ENCODE results near the gene SIAH2. TPM values are rescaled to one million over a fixed set of nuclear protein-coding genes. Genes with fewer than 3 reads are reported as not detected.

Gene SIAH2
- total RNA-seq, 2 donors from 2014 or later, result 36.2 to 54.6 TPM

DNA sequence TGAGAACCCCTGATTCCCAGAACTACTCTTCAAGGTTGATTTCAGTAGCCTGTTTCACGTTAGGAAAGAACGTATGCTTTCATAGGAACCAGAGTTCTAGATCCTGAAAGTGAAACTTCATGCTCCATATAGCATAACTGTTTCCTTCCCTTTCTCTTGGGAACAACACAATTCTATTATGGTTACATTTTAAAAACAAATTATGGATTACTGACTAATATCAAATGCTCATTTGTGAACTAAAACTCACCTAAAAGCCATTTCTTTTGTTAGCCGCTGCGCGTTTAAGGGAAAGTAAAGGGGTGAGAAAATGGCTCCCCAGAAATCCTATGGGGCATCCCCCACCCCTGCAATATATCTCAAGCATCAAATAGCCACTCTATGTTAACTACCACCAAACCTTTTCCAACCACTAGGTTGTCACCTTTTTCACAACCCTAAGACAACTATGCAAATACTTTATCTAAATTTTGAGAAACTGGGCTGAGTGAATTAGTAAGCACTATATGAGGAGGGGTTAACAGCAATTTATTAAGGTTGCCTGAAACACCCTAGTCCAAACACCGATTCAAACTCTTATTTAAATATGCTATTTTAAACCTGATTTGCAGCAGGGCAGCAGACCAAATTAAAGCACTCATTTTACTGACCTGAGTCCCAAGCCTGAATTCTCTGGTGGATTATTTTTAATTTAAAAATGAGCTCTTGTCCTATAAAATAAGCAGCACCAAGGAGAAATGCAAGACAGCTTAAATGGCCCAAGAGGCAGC lies 2.4 kb downstream of the SIAH2 start:
- no peaks in the 10 kb centered on the region for H3K27me3 ChIP-seq (replicated peaks; ENCODE audit: insufficient read depth)
- H3K36me3 ChIP-seq, result no peaks in the 10 kb centered on the region
- peak overlapping the region in 1 of 2 donors; percentile 94 for H3K27ac ChIP-seq
- no peaks in the 10 kb centered on the region for H3K9me3 ChIP-seq
- no peak for ATAC-seq (ENCODE audit: insufficient number of reproducible peaks, low FRiP score, low read depth)
- no peak for DNase-seq (ENCODE audit: low spot score)
- H3K4me1 ChIP-seq (ENCODE audit: control insufficient read depth in 1 of 2, low read depth in 2 of 2), result peaks cover 28 to 67% of the 10 kb centered on the region in 2 donors
- TF ChIP-seq CTCF (IDR thresholded peaks at IDR 0.05), result no peak
- peak overlapping the region; percentile 84 for H3K4me3 ChIP-seq

DNA sequence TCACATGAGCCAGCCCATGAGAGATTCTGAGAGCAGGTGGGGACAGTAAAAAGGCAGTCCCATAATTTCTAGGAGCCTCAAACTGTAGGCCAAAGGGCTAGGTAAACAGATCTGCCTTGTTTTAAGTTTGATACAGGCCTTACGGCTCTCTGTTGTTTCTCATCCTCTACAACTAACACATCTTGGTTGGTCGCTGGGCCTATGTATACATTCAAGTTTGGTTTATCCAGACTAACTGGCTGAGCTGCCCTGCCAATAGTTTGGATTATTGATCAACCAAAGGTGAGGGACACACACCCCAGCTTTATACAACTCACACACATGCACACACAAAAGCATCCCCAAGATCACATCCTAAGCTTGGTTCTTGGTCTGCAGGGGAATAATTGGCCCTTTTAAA lies 3.0 kb downstream of the SIAH2 start:
- Histone ChIP-seq H3K27ac (peak overlapping the region in 1 of 2 donors; percentile 16), H3K36me3 (no peaks in the 10 kb centered on the region), H3K4me3 (peak overlapping the region; percentile 84), H3K27me3 (replicated peaks; ENCODE audit: insufficient read depth) (no peaks in the 10 kb centered on the region), H3K4me1 (ENCODE audit: control insufficient read depth in 1 of 2, low read depth in 2 of 2) (peaks cover 28 to 70% of the 10 kb centered on the region in 2 donors), H3K9me3 (no peaks in the 10 kb centered on the region)
- ATAC-seq (ENCODE audit: insufficient number of reproducible peaks, low FRiP score, low read depth) (no peak), DNase-seq (ENCODE audit: low spot score) (no peak)
- TF ChIP-seq CTCF (IDR thresholded peaks at IDR 0.05), result no peak

DNA sequence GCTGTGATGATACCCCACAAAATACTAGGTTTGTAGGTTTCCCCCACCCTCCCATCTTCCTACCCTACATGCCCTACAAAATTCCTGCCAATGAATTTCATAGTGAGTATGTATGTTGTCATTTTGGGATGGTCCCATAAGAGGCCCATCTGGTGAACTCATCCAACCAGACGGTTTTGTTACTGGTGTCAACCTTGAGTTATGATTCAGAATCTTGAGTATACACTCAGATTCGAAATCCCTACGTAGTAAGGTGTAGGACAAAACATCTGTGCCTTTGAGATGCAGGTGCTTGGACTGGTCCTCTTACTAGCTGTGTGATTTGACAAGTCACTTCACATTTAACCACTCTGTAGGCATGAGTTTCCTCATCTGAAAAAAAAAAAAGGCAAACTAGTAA lies 3.6 kb downstream of the SIAH2 start:
- H3K36me3 ChIP-seq, result no peaks in the 10 kb centered on the region
- H3K9me3 ChIP-seq, result no peaks in the 10 kb centered on the region
- peaks cover 26 to 68% of the 10 kb centered on the region in 2 donors for H3K4me1 ChIP-seq (ENCODE audit: control insufficient read depth in 1 of 2, low read depth in 2 of 2)
- no peak overlapping the region for H3K4me3 ChIP-seq
- peak overlapping the region in 1 of 2 donors; percentile 16 for H3K27ac ChIP-seq
- TF ChIP-seq CTCF (IDR thresholded peaks at IDR 0.05), result no peak
- no peak for ATAC-seq (ENCODE audit: insufficient number of reproducible peaks, low FRiP score, low read depth)
- no peak for DNase-seq (ENCODE audit: low spot score)
- H3K27me3 ChIP-seq (replicated peaks; ENCODE audit: insufficient read depth), result no peaks in the 10 kb centered on the region

DNA sequence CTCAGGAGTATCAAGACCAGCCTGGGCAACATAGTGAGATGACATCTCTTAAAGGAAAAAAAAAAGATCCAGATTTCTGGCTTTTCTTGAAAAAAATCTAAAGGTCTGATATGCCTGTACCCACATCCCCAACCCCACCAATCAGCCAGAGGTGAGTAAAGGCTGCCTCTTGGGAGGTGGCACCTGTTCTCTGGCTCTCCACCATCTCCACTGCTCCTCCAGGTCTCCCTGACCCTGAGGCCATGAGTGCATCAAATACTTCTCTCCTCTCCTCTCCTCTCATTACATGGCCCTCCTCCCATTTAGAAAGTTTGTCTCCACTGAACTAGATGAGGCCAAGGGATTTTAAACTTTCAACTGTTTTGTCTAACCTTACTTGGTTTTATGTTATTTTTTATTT lies 5.2 kb downstream of the SIAH2 start:
- Histone ChIP-seq H3K36me3 (no peaks in the 10 kb centered on the region), H3K4me3 (no peak overlapping the region), H3K27me3 (replicated peaks; ENCODE audit: insufficient read depth) (no peaks in the 10 kb centered on the region), H3K27ac (no peak overlapping the region), H3K4me1 (ENCODE audit: control insufficient read depth in 1 of 2, low read depth in 2 of 2) (peaks cover 25 to 63% of the 10 kb centered on the region in 2 donors), H3K9me3 (no peaks in the 10 kb centered on the region)
- DNase-seq (ENCODE audit: low spot score) (no peak), ATAC-seq (ENCODE audit: insufficient number of reproducible peaks, low FRiP score, low read depth) (no peak)
- no peak for TF ChIP-seq CTCF (IDR thresholded peaks at IDR 0.05)

GRCh38 chr3:150757364-150757763 lies 5.6 kb downstream of the SIAH2 start:
- TF ChIP-seq CTCF (IDR thresholded peaks at IDR 0.05), result no peak
- DNase-seq (ENCODE audit: low spot score) (no peak), ATAC-seq (ENCODE audit: insufficient number of reproducible peaks, low FRiP score, low read depth) (no peak)
- H3K27ac ChIP-seq, result no peak overlapping the region
- peaks cover 25 to 63% of the 10 kb centered on the region in 2 donors for H3K4me1 ChIP-seq (ENCODE audit: control insufficient read depth in 1 of 2, low read depth in 2 of 2)
- H3K36me3 ChIP-seq, result no peaks in the 10 kb centered on the region
- H3K9me3 ChIP-seq, result no peaks in the 10 kb centered on the region
- no peaks in the 10 kb centered on the region for H3K27me3 ChIP-seq (replicated peaks; ENCODE audit: insufficient read depth)
- H3K4me3 ChIP-seq, result no peak overlapping the region
